ENCODE measurements around the gene B4GALNT2. TPM values are rescaled to one million over a fixed set of nuclear protein-coding genes. Genes with fewer than 3 reads are reported as not detected.

B4GALNT2 gene
- polyA plus RNA-seq, 2 of the 4 experiments (the other 2 are of a cell fraction) = 0.36 to 0.49 TPM

GRCh38 chr17:49191409-49191916 lies 58.9 kb downstream of the B4GALNT2 start:
- H3K4me2 ChIP-seq = peak overlapping the region; percentile 88
- ChIA-PET CTCF (interaction anchor here (0.6 to 17.4 kb wide), 40 partner anchors 10 to 1334 kb away, joined by 3 to 224 read pairs (median 5); partner anchors contain the start of gene PHOSPHO1), POLR2A (interaction anchor here (0.9 to 1.9 kb wide), 15 partner anchors 22 to 1296 kb away, joined by 3 to 15 read pairs (median 4); no protein-coding TSS in a partner anchor)
- no peaks in the 10 kb centered on the region for H3K9me3 ChIP-seq
- no peak for TF ChIP-seq ZNF302 (CRISPR knock-in tag; IDR thresholded peaks at IDR 0.05)
- no peak for TF ChIP-seq ZFP36 (IDR thresholded peaks at IDR 0.05; ENCODE audit: borderline replicate concordance, partially characterized antibody)
- no peak for TF ChIP-seq HDAC2 (IDR thresholded peaks at IDR 0.05)
- no peak for TF ChIP-seq NR3C1 (IDR thresholded peaks at IDR 0.05)
- peak; percentile 75; the same call in 1 of the 2 replicates for TF ChIP-seq HOXA7 (CRISPR knock-in tag; IDR thresholded peaks at IDR 0.05)
- TF ChIP-seq, protein P1, sequence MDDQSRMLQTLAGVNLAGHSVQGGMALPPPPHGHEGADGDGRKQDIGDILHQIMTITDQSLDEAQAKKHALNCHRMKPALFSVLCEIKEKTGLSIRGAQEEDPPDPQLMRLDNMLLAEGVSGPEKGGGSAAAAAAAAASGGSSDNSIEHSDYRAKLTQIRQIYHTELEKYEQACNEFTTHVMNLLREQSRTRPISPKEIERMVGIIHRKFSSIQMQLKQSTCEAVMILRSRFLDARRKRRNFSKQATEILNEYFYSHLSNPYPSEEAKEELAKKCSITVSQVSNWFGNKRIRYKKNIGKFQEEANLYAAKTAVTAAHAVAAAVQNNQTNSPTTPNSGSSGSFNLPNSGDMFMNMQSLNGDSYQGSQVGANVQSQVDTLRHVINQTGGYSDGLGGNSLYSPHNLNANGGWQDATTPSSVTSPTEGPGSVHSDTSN (IDR thresholded peaks at IDR 0.05) = no peak
- no peak for TF ChIP-seq CBX8 (IDR thresholded peaks at IDR 0.05)
- 0 out of 2 replicates have a peak, but pooled peaks have one; percentile 26 for TF ChIP-seq ZSCAN20 (CRISPR knock-in tag; IDR thresholded peaks at IDR 0.05)
- TF ChIP-seq CTCF (IDR thresholded peaks at IDR 0.05) = no peak
- no peak for TF ChIP-seq RCOR1 (IDR thresholded peaks at IDR 0.05; ENCODE audit: low read depth, low read length)
- TF ChIP-seq NFE2L2 (conservative IDR thresholded peaks at IDR 0.05; ENCODE audit: low read length) = no peak
- no peak for TF ChIP-seq CBX2 (IDR thresholded peaks at IDR 0.05; ENCODE audit: borderline replicate concordance, low read depth)
- TF ChIP-seq HEYL (CRISPR knock-in tag; IDR thresholded peaks at IDR 0.05) = no peak
- TF ChIP-seq KDM5A (IDR thresholded peaks at IDR 0.05) = no peak
- no peak for TF ChIP-seq HOXB13 (CRISPR knock-in tag; IDR thresholded peaks at IDR 0.05; ENCODE audit: low read depth)
- peak; percentile 75; the same call in 1 of the 2 replicates for TF ChIP-seq TFCP2L1 (CRISPR knock-in tag; IDR thresholded peaks at IDR 0.05)
- TF ChIP-seq FOSL2 (IDR thresholded peaks at IDR 0.05) = no peak
- no peak for TF ChIP-seq FOSL2 (CRISPR knock-in tag; IDR thresholded peaks at IDR 0.05)
- peak; percentile 97 for TF ChIP-seq MAFK (IDR thresholded peaks at IDR 0.05; ENCODE audit: partially characterized antibody)
- TF ChIP-seq RARB (CRISPR knock-in tag; IDR thresholded peaks at IDR 0.05) = no peak
- TF ChIP-seq ZC3H11A (IDR thresholded peaks at IDR 0.05) = no peak
- TF ChIP-seq HOXB5 (CRISPR knock-in tag; IDR thresholded peaks at IDR 0.05) = no peak
- TF ChIP-seq, protein P2, sequence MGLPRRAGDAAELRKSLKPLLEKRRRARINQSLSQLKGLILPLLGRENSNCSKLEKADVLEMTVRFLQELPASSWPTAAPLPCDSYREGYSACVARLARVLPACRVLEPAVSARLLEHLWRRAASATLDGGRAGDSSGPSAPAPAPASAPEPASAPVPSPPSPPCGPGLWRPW (IDR thresholded peaks at IDR 0.05) = no peak
- TF ChIP-seq POLR2A (IDR thresholded peaks at IDR 0.05; ENCODE audit: low read length) = no peak
- TF ChIP-seq EHF (CRISPR knock-in tag; IDR thresholded peaks at IDR 0.05) = no peak
- peak; percentile 71; the same call in 2 of the 3 replicates for TF ChIP-seq BCL3 (IDR thresholded peaks at IDR 0.05)
- TF ChIP-seq, protein P3, sequence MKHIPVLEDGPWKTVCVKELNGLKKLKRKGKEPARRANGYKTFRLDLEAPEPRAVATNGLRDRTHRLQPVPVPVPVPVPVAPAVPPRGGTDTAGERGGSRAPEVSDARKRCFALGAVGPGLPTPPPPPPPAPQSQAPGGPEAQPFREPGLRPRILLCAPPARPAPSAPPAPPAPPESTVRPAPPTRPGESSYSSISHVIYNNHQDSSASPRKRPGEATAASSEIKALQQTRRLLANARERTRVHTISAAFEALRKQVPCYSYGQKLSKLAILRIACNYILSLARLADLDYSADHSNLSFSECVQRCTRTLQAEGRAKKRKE (CRISPR knock-in tag; IDR thresholded peaks at IDR 0.05; ENCODE audit: low read depth) = no peak
- no peak for TF ChIP-seq TP53 (CRISPR knock-in tag; IDR thresholded peaks at IDR 0.05)
- ATAC-seq (no peak), DNase-seq (ENCODE audit: low read depth in 1 of 2, low spot score in 1 of 2) (no peak), FAIRE-seq (peak; percentile 18)
- H3K4me3 ChIP-seq = peak overlapping the region; percentile 64
- 1% methylated on average over 8 of the region's 8 CpGs for WGBS (ENCODE audit: missing lambda C conversion rate)
- H3K4me1 ChIP-seq = peaks cover 12% of the 10 kb centered on the region
- peak overlapping the region; percentile 93 to 96 for H3K27ac ChIP-seq

All from A549 (cell line).